ENCODE data around the gene LRFN3.
A peak's percentile ranks its signal among the peaks of the same experiment; 100 is the strongest.
"Not testable (repeated sequence)": the region's sequence is repeated elsewhere in the genome, so short reads cannot be mapped to it uniquely, and the experiment has no call there.

LRFN3 gene

GRCh38 chr19:35973487-35973886 is 37.3 kb downstream of the LRFN3 start:
- DNase-seq (ENCODE audit: low read depth in 2 of 2) = no peak

DNA sequence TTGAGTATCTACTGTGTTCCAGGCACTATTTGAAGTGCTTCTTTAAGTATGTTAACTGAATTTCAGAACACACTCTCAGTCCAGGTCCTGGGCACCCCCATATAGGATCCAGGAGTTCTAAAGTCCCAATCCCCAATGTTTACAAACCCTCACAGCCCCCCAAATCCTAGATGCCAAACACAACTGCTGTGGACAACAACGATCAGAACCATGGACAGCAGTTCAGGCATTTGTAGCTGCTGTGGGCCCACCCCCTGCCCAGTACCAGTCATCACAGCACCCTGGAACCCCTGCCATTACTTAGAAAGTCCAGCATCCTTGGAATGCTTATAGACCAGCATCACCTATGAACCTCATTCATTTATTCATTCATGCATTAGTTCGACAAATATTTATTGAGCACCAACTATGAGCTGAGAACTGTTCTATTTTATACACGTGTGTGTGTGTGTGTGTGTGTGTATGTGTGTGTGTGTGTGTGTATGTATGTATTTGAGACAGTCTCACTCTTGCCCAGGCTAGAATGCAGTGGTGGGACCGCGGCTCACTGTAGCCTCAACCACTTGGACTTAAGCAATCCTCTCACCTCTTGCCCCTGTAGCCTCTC is 39.5 kb downstream of the LRFN3 start:
- DNase-seq (ENCODE audit: low read depth in 2 of 2) = no peak

- no peak for DNase-seq (ENCODE audit: low read depth in 2 of 2)
Observed at GRCh38 chr19:35977446-35978222, 41.5 kb downstream of the LRFN3 start.

DNA sequence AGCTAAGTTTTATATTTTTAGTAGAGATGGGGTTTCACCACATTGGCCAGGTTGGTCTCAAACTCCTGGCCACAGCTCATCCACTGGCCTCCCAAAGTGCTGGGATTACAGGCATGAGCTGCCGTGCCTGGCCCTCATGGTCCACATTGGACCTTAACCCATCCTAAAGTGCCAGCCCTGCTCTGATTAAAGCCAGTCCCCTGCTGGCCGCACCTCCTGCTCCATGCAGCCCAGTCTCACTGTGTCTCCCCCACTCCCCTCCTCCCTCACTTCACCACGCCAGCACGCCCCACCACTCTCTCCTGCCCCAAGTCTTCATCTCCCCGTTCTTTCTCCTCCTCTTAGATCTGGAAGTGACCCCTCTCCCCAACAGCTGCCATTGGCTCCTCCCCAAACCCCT is 42.1 kb downstream of the LRFN3 start:
- no peak for DNase-seq (ENCODE audit: low read depth in 2 of 2)

DNA sequence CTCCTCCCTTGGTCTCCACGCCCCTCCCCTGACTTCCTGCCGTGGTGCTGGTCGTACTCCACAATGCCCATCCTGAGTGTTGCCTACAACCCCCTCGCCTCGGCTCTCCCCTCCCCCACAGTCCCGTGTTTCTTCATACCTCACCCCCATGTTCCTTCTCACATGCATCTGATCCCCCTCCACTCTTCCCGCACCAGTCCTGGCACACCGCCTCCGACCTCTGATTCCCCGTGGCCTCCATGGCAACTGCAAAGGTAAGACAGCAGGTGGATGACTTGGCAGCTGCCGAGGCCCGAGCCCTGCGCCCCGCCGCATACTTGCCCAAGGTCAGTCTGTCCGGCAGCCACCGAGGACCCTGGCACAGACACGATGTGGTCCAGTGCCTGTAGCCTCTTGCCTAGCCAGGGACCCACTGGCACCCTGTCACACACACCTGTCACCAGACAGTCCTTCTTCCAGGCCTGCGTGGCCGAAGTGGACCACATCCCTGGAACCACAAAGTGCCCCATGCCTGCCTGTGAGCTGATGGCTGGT is 42.7 kb downstream of the LRFN3 start:
- no peak for DNase-seq (ENCODE audit: low read depth in 2 of 2)

DNA sequence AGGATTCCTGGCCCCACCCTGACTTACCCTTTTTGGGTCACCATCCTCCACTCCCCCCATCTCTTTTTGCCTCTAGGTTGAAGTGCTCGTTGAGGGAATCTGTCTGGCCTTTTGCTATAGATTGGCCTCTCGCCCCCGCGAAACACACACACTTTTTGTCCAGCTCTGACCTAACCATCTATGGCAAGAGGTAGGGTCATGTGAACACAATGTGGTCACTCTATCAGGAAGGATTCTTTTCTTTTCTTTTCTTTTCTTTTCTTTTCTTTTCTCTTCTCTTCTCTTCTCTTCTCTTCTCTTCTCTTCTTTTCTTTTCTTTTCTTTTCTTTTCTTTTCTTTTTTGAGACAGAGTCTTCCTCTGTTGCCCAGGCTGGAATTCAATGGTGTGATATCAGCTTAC is 44.8 kb downstream of the LRFN3 start:
- DNase-seq (ENCODE audit: low read depth in 2 of 2) = not testable (repeated sequence)

DNA sequence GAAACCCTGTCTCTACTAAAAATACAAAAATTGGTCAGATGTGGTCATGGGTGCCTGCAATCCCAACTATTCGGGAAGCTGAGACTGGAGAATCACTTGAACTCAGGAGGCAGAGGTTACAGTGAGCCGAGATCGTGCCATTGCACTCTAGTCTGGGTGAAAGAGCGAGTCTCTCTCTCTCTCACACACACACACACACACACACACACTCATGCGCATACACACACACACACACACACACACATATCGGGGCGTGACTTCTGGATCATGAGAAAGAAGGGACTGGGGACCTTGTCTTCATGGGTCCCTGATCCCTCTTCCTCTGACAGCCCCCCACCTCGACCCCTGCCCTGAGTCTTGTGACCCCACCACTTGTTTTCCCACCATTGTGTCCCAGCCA is 47.0 kb downstream of the LRFN3 start:
- no peak for DNase-seq (ENCODE audit: low read depth in 2 of 2)

- no peak for DNase-seq (ENCODE audit: low read depth in 2 of 2)
Observed at GRCh38 chr19:35986111-35986510, 49.9 kb downstream of the LRFN3 start.

DNA sequence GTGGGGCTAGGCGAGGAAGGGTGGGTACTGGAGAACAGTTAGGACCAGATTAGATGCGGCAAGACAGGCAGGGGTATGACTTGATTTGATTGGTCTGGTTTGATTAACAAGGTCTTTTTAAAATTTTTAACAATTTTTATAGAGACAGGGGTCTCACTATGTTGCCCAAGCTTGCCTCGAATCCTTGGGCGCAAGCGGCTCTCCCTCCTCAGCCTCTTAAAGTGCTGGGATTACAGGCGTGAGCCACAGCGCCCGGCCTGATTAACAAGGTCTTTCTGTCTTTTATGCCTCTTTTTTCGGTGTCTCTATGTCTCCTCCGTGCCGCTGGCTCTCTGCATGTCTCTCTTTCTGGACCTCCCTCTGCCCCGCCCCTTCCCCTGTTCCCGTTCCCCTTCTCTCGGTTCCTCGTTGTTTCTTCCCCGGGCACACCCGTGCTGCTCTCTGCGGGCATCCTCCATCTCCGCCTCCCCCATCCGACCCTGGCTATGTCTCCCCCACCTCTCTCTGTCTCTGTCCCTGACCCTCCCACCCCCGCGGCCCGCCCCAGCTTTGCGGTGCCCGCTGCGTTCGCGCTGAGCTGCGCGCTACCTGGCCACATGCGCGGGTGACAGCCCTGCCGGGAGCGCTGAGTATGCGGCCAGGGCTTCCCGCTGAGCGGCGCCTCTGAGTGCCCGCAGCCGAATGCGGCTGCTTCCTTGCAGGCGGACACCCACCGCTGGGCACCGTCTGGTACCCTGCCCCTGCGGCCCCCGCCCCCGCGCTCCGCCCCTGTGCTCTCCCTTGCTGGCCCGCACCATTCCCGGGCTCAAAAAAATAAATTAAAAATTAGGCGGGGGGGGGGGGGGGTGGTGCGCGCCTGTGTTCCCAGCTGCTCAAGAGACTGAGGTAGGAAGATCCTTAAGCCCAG is 50.7 kb downstream of the LRFN3 start:
- DNase-seq (ENCODE audit: low read depth in 2 of 2) = peak in 1 of 2 donors; percentile 3

DNA sequence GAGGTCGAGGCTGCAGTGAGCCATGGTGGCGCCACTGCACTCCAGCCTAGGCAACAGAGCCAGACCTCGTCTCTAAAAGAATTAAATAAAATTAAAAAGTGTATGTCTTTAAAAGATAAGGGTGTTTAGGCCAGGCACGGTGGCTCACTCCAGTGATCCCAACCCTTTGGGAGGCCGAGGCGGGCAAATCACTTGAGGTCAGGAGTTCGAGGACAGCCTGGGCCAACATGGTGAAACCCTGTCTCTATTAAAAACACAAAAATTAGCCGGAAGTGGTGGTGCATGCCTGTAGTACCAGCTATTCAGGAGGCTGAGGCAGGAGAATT is 51.4 kb downstream of the LRFN3 start:
- DNase-seq (ENCODE audit: low read depth in 2 of 2) = no peak

GRCh38 chr19:35988824-35989223 is 52.6 kb downstream of the LRFN3 start:
- DNase-seq (ENCODE audit: low read depth in 2 of 2) = no peak

DNA sequence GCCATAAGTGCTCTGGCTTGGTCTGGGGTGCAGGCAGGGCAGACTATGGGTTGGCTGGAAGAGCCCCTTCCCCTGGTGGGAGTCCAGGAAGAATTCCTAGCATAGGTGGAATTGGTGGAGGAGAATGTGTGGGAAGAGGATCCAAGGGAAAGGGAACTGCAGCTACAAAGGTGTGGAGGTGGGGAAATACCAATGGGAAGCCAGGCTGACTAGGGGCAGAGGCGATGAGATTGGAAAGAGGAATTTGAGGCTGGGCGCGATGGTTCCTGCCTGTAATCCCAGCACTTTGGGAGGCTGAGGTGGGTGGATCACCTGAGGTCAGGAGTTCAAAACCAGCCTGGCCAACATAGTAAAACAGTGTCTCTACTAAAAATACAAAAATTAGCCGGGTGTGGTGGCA is 54.0 kb downstream of the LRFN3 start:
- no peak for DNase-seq (ENCODE audit: low read depth in 2 of 2)

GRCh38 chr19:35990771-35991730 is 54.9 kb downstream of the LRFN3 start:
- no peak for DNase-seq (ENCODE audit: low read depth in 2 of 2)

- no peak for DNase-seq (ENCODE audit: low read depth in 2 of 2)
Observed at GRCh38 chr19:35991731-35992450, 55.7 kb downstream of the LRFN3 start.

DNA sequence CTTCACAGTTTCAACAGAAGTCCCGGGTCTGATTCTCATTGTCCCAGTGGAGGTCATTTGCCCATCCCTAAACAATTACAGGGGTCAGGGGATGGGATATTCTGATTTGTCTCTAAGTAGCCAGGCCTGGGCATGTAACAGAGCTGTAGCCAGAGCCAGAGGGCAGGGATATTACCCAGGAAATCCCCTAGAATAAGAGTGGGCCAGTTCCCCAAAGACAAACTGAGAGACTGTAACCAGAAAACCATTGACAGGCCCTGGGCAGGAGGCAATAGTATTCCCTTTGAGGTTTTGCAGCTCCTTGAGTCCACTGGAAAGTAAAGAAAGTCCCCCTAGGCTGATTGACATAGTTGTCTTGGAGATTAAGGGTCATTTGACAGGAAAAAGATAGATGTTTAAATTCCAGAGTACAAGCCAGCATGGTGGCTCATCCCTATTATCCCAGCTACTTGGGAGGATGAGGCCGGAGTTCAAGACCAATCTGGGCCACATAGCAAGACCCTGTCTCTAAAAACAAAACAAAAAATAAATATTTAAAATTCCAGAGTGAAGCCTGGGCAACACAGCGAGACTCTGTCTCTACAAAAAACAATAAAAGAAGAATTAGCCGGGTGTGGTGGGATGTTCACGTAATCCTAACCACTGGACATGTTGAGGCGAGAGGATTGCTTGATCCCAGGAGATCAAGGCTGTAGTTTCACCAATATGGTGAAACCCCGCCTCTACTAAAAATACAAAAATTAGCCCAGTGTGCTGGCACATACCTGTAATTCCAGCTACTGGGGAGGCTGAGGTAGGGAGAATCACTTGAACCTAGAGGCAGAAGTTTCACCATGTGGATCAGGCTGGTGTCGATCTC is 57.0 kb downstream of the LRFN3 start:
- no peak for DNase-seq (ENCODE audit: low read depth in 2 of 2)

DNA sequence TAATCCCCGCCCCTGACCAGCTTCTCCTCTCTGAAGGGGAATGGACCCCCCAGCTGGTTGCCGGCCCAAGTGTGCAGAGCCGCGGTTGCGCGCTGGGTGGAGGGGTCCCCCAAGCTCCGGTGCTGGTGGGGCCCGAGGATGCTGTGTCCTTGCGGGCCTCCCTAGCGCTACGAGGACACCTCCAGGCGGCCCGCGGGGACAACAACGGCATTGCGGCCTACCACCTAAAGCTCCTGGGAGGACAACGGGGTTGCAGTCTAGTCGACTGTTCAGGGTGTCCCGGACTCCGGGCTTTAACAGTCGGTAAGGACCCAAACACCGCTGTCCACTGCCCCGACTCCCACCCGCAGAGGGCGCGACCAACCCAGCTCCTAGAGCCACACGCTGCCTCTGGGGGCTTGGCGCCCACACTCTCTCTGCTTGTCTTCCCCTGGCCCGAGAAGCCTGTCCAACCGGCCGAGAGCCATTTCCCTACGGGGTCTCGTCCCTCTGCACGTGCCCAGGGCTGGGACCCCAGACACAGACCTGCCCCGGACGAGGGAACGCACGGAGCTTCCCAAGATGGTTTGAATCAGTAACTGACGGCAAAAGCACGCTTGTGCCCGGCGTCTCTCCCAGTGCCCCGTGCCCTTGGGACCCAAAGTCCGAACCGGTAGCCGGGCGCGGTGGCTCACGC is 57.9 kb downstream of the LRFN3 start:
- no peak for DNase-seq (ENCODE audit: low read depth in 2 of 2)

Measured in stimulated activated CD8-positive, alpha-beta memory T cell treated with anti-CD3 and anti-CD28 coated beads, Interleukin-2, amount 100 ng/mL, for 48 hours (primary cell).